HFFc6 (cell line): Measurements from ENCODE around the gene DBH. TPM values are rescaled to one million over a fixed set of nuclear protein-coding genes. Genes with fewer than 3 reads are reported as not detected.

ENCODE experiments used
- DNase-seq: peaks from one replicate; pipeline ENCODE4 v3.0.0-alpha.2; 2018
- H3K27ac Mint-ChIP-seq: 2 replicates; pipeline ENCODE4 v1.8.0; 2020; ENCODE audit warnings: mild to moderate bottlenecking, mixed read lengths
- H3K27me3 Mint-ChIP-seq: 2 replicates; pipeline ENCODE4 v1.8.0; 2021; ENCODE audit warnings: mild to moderate bottlenecking, moderate library complexity, mixed read lengths; ENCODE audit not compliant: insufficient read depth
- H3K36me3 Mint-ChIP-seq: 2 replicates; pipeline ENCODE4 v1.8.0; 2021; ENCODE audit warnings: low read depth, mixed read lengths
- H3K4me1 Mint-ChIP-seq: 2 replicates; pipeline ENCODE4 v1.8.0; 2020; ENCODE audit warnings: low read depth, mixed read lengths
- H3K4me3 Mint-ChIP-seq: 2 replicates; pipeline ENCODE4 v1.8.0; 2020; ENCODE audit warnings: mild to moderate bottlenecking, moderate library complexity, mixed read lengths
- H3K9me3 Mint-ChIP-seq: 2 replicates; pipeline ENCODE4 v1.8.0; 2020; ENCODE audit warnings: mild to moderate bottlenecking, mixed read lengths
- CTCF ChIP-seq: fragments of 200-600 bp; sonication (generic); IDR thresholded peaks from 2 replicates; pipeline ENCODE4 v1.5.0; 2021; ENCODE audit warnings: antibody characterized with exemption, mild to moderate bottlenecking
- total RNA-seq, 6 experiments: library from RNA; stranded (reverse); fragmentation: NEBNext Ultra II Directional; extraction: Animal tissue kit (Norgen Biotek cat#: 25700); gene quantifications; 2 replicates in 1 of 6; 3 replicates in 5 of 6; pipeline ENCODE4 v1.2.3, GENCODE V29; 2021

The DBH gene
- total RNA-seq, 6 experiments from 2014 or later = not detected

GRCh38 chr9:133650026-133650425 lies 13.9 kb downstream of the DBH start:
- Mint-ChIP-seq H3K4me3 (no peak overlapping the region), H3K9me3 (no peaks in the 10 kb centered on the region), H3K4me1 (no peaks in the 10 kb centered on the region), H3K27ac (no peak overlapping the region), H3K36me3 (no peaks in the 10 kb centered on the region), H3K27me3 (peaks cover 46% of the 10 kb centered on the region)
- no peak for TF ChIP-seq CTCF
- DNase-seq = no peak

- Mint-ChIP-seq H3K4me3 (no peak overlapping the region), H3K27me3 (peaks cover 44% of the 10 kb centered on the region), H3K27ac (no peak overlapping the region), H3K9me3 (no peaks in the 10 kb centered on the region), H3K4me1 (peaks cover 4% of the 10 kb centered on the region), H3K36me3 (no peaks in the 10 kb centered on the region)
- DNase-seq = no peak
- no peak for TF ChIP-seq CTCF
Observed at GRCh38 chr9:133653638-133654037, 17.5 kb downstream of the DBH start.

GRCh38 chr9:133654736-133655657 lies 18.8 kb downstream of the DBH start:
- H3K4me3 Mint-ChIP-seq = no peak overlapping the region
- TF ChIP-seq CTCF = no peak
- no peaks in the 10 kb centered on the region for H3K9me3 Mint-ChIP-seq
- H3K27me3 Mint-ChIP-seq = peaks cover 37% of the 10 kb centered on the region
- DNase-seq = no peak
- no peak overlapping the region for H3K27ac Mint-ChIP-seq
- no peaks in the 10 kb centered on the region for H3K36me3 Mint-ChIP-seq
- H3K4me1 Mint-ChIP-seq = peaks cover 11% of the 10 kb centered on the region

- peaks cover 11% of the 10 kb centered on the region for H3K4me1 Mint-ChIP-seq
- DNase-seq = no peak
- no peak overlapping the region for H3K27ac Mint-ChIP-seq
- H3K27me3 Mint-ChIP-seq = peaks cover 38% of the 10 kb centered on the region
- no peak overlapping the region for H3K4me3 Mint-ChIP-seq
- TF ChIP-seq CTCF = no peak
- no peaks in the 10 kb centered on the region for H3K36me3 Mint-ChIP-seq
- no peaks in the 10 kb centered on the region for H3K9me3 Mint-ChIP-seq
Observed at GRCh38 chr9:133655701-133656100, 19.5 kb downstream of the DBH start.

GRCh38 chr9:133656211-133657119 lies 20.3 kb downstream of the DBH start:
- no peak for DNase-seq
- no peaks in the 10 kb centered on the region for H3K36me3 Mint-ChIP-seq
- peaks cover 39% of the 10 kb centered on the region for H3K27me3 Mint-ChIP-seq
- H3K4me3 Mint-ChIP-seq = no peak overlapping the region
- no peaks in the 10 kb centered on the region for H3K9me3 Mint-ChIP-seq
- peaks cover 11% of the 10 kb centered on the region for H3K4me1 Mint-ChIP-seq
- no peak overlapping the region for H3K27ac Mint-ChIP-seq
- TF ChIP-seq CTCF = no peak
